Sigmoid colon (tissue), 7 donors: Measurements from ENCODE around the gene FCN3. TPM values are rescaled to one million over a fixed set of nuclear protein-coding genes. Genes with fewer than 3 reads are reported as not detected.

Source experiments
- DNase-seq: peaks from one replicate; pipeline ENCODE4 v3.0.0-alpha.2; 2019
- H3K27ac ChIP-seq, 4 donors: fragments of 200-600 bp; sonication (generic); one replicate each; pipeline ENCODE4 v1.5.1; 2016 to 2019; ENCODE audit warnings: mild to moderate bottlenecking in 1 of 4
- H3K27me3 ChIP-seq, 3 donors: fragments of 200-600 bp; sonication (generic); one replicate each; pipeline ENCODE4 v1.5.1; 2019; ENCODE audit warnings: mild to moderate bottlenecking in 1 of 3
- H3K36me3 ChIP-seq, 4 donors: fragments of 200-600 bp; sonication (generic); one replicate each; pipeline ENCODE4 v1.5.1; 2016 to 2019
- H3K4me1 ChIP-seq, 4 donors: fragments of 200-600 bp; sonication (generic); one replicate each; pipeline ENCODE4 v1.5.1; 2017 to 2019
- H3K4me3 ChIP-seq, 4 donors: fragments of 200-600 bp; sonication (generic); one replicate each; pipeline ENCODE4 v1.5.1; 2017 to 2019; ENCODE audit warnings: mild to moderate bottlenecking in 2 of 4, moderate library complexity in 1 of 4
- H3K9me3 ChIP-seq, 4 donors: fragments of 200-600 bp in 3 of 4; sonication (generic) in 3 of 4; one replicate each; pipeline versions ENCODE4 v1.5.1 to v1.6.1; 2013 to 2019
- EP300 ChIP-seq, 4 donors: sonication (generic); formaldehyde crosslinking; IDR thresholded peaks; one replicate each; pipeline ENCODE4 v1.6.1; 2017; ENCODE audit warnings: antibody characterized with exemption in 4 of 4
- POLR2A ChIP-seq, 2 donors: fragments of 450-650 bp; IDR thresholded peaks; one replicate each; pipeline ENCODE4 v1.6.1; 2016; ENCODE audit warnings: antibody characterized with exemption in 2 of 2, mild to moderate bottlenecking in 2 of 2, moderate library complexity in 2 of 2
- POLR2AphosphoS5 ChIP-seq, 4 donors: sonication (generic); formaldehyde crosslinking; IDR thresholded peaks; one replicate each; pipeline ENCODE4 v1.6.1; 2017; ENCODE audit warnings: antibody characterized with exemption in 4 of 4
- WGBS, 2 donors: extraction: QIAGEN DNeasy Blood & Tissue Kit; methylation state at CpG; one replicate each; pipeline ENCODE4 v1.1.7; 2013; 5-methylcytosine and 5-hydroxymethylcytosine counted together
- intact Hi-C: fragments of 100-400 bp; cut with DNase I; formaldehyde crosslinking; loops from one replicate; pipeline ENCODE4 v1.15.1; 2023
- polyA plus RNA-seq, 3 donors: library from polyadenylated mRNA; stranded (reverse); fragments of 200-250 nt; gene quantifications; one replicate each; pipeline ENCODE4 v1.2.3, GENCODE V29; 2013
- total RNA-seq, 4 donors: library from RNA; depleted of rRNA; stranded (reverse); fragments of >200 nt; gene quantifications; one replicate each; pipeline ENCODE4 v1.1.0, GENCODE V29; 2016
- TF ChIP-seq, protein P1 (sequence below), 4 experiments: fragments of 450-650 bp in 3 of 4; fragments of 200-600 bp in 1 of 4; IDR thresholded peaks; one replicate each; pipeline ENCODE4 v1.5.1; 2016 to 2019; ENCODE audit warnings: antibody characterized with exemption in 4 of 4, mild to moderate bottlenecking in 3 of 4, moderate library complexity in 2 of 4
- donor health status: healthy with polysubstance abuse.
- donor health status: Bipolar disorder and iron deficiency.
- donor health status: healthy.

FCN3 gene
- total and polyA plus RNA-seq, 7 donors, result 0.49 to 4.6 (median 2.5) TPM

GRCh38 chr1:27335506-27336422 is 38.9 kb downstream of the FCN3 start:
- WGBS, 2 donors, result 93% methylated on average over 17 of the region's 17 CpGs
- intact Hi-C loops, result loop anchor here (10.0 kb wide), 1 partner anchor 59 kb away; the partner anchor contains the start of gene GPR3

DNA sequence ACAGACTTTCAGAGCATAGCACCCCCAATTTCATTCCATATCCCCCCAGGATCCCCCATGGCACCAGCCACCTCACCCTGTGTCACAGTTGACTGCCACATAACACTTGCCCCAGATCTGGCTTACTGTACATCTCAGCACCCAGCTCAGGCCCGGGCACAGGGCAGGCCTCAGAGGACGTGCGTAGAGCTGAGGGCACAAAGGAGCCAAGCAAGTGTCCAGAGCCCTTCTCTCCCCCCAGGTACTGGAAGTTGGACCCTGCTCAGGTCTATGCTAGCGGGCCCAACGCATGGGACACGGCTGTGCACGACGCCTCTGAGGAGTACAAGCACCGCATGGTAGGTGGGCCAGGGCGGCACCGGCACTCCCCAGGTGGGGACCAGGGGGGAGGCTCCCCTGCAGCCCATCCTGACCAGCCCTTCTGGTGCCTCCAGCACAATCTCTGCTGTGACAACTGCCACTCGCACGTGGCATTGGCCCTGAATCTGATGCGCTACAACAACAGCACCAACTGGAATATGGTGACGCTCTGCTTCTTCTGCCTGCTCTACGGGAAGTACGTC is 40.8 kb downstream of the FCN3 start:
- no peaks in the 10 kb centered on the region for H3K27me3 ChIP-seq
- TF ChIP-seq POLR2AphosphoS5 (IDR thresholded peaks at IDR 0.05) (no peak), EP300 (IDR thresholded peaks at IDR 0.05) (no peak), POLR2A (IDR thresholded peaks at IDR 0.05) (no peak)
- TF ChIP-seq, protein P1, sequence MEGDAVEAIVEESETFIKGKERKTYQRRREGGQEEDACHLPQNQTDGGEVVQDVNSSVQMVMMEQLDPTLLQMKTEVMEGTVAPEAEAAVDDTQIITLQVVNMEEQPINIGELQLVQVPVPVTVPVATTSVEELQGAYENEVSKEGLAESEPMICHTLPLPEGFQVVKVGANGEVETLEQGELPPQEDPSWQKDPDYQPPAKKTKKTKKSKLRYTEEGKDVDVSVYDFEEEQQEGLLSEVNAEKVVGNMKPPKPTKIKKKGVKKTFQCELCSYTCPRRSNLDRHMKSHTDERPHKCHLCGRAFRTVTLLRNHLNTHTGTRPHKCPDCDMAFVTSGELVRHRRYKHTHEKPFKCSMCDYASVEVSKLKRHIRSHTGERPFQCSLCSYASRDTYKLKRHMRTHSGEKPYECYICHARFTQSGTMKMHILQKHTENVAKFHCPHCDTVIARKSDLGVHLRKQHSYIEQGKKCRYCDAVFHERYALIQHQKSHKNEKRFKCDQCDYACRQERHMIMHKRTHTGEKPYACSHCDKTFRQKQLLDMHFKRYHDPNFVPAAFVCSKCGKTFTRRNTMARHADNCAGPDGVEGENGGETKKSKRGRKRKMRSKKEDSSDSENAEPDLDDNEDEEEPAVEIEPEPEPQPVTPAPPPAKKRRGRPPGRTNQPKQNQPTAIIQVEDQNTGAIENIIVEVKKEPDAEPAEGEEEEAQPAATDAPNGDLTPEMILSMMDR (IDR thresholded peaks at IDR 0.05), result no peak
- H3K9me3 ChIP-seq, result no peaks in the 10 kb centered on the region
- peaks cover 7 to 86% (median 36%) of the 10 kb centered on the region in 4 donors for H3K36me3 ChIP-seq
- intact Hi-C loops, result loop anchor here (10.0 kb wide), 1 partner anchor 61 kb away; the partner anchor contains the start of gene GPR3
- peaks cover 0 to under 1% (median 0%) of the 10 kb centered on the region in 4 donors for H3K4me1 ChIP-seq
- no peak overlapping the region for H3K27ac ChIP-seq
- WGBS, 2 donors, result 94% methylated on average over 17 of the region's 17 CpGs
- no peak for DNase-seq
- H3K4me3 ChIP-seq, result no peak overlapping the region

More at GRCh38 chr1:27335506-27336422, 38.9 kb downstream of the FCN3 start:
- TF ChIP-seq, protein P1 (IDR thresholded peaks at IDR 0.05), result no peak
- TF ChIP-seq POLR2A (IDR thresholded peaks at IDR 0.05) (no peak), EP300 (IDR thresholded peaks at IDR 0.05) (no peak), POLR2AphosphoS5 (IDR thresholded peaks at IDR 0.05) (no peak)
- H3K4me1 ChIP-seq, result no peaks in the 10 kb centered on the region
- H3K4me3 ChIP-seq, result no peak overlapping the region
- no peak for DNase-seq
- H3K9me3 ChIP-seq, result no peaks in the 10 kb centered on the region
- peaks cover 7 to 75% (median 35%) of the 10 kb centered on the region in 4 donors for H3K36me3 ChIP-seq
- no peaks in the 10 kb centered on the region for H3K27me3 ChIP-seq
- no peak overlapping the region for H3K27ac ChIP-seq

- DNase-seq, result peak; percentile 68
- intact Hi-C loops, result loop anchor here (10.0 kb wide), 1 partner anchor 62 kb away; the partner anchor contains the start of gene GPR3
- H3K9me3 ChIP-seq, result no peaks in the 10 kb centered on the region
- WGBS, 2 donors, result 67 to 71% methylated on average over 11 of the region's 11 CpGs
- H3K4me3 ChIP-seq, result no peak overlapping the region
- H3K27me3 ChIP-seq, result no peaks in the 10 kb centered on the region
- no peak overlapping the region for H3K27ac ChIP-seq
- peaks cover 0 to 11% (median 4%) of the 10 kb centered on the region in 4 donors for H3K4me1 ChIP-seq
- TF ChIP-seq POLR2AphosphoS5 (IDR thresholded peaks at IDR 0.05) (no peak), EP300 (IDR thresholded peaks at IDR 0.05) (no peak), POLR2A (IDR thresholded peaks at IDR 0.05) (no peak)
- TF ChIP-seq, protein P1 (IDR thresholded peaks at IDR 0.05), result peak in 3 of 4 experiments; percentile 63 to 71 (median 67)
- H3K36me3 ChIP-seq, result peaks cover 7 to 83% (median 36%) of the 10 kb centered on the region in 4 donors
These were observed 41.9 kb downstream of the FCN3 start for GRCh38 chr1:27332536-27333281.

GRCh38 chr1:27331922-27332321 is 42.7 kb downstream of the FCN3 start:
- DNase-seq, result no peak
- intact Hi-C loops, result loop anchor here (10.0 kb wide), 1 partner anchor 63 kb away; the partner anchor contains the start of gene GPR3
- H3K4me3 ChIP-seq, result no peak overlapping the region
- 90 to 91% methylated on average over 5 of the region's 5 CpGs for WGBS, 2 donors
- no peaks in the 10 kb centered on the region for H3K9me3 ChIP-seq
- peaks cover 0 to 16% (median 7%) of the 10 kb centered on the region in 4 donors for H3K4me1 ChIP-seq
- no peaks in the 10 kb centered on the region for H3K27me3 ChIP-seq
- peaks cover 7 to 86% (median 36%) of the 10 kb centered on the region in 4 donors for H3K36me3 ChIP-seq
- H3K27ac ChIP-seq, result no peak overlapping the region
- TF ChIP-seq POLR2AphosphoS5 (IDR thresholded peaks at IDR 0.05) (no peak), POLR2A (IDR thresholded peaks at IDR 0.05) (no peak), EP300 (IDR thresholded peaks at IDR 0.05) (no peak)
- TF ChIP-seq, protein P1 (IDR thresholded peaks at IDR 0.05), result no peak
